Measurements from ENCODE around the gene CAMK2B.

DNA sequence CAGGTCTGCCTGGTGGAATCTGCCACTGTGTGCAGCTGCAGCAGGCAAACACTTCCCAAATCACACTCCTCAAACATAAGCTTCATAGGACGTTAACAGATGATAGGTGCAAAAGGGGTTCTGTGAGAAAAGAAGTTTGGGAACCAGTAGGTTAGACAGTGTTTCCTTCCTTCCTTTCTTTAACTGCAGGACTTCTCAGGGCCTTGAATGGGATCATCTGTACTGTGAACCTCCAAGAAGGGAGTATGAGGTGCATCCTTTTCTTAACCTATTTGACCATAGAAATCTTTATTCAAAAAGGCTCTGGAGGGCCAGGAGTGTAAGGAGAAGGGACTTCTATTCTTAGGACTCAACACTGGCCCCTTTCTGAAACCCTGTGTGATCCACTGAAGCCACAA, 33.0 kb downstream of the CAMK2B start:
- TF ChIP-seq POLR2AphosphoS5 (IDR thresholded peaks at IDR 0.05; ENCODE audit: low read depth, low read length) = no peak
- TF ChIP-seq, protein P1, sequence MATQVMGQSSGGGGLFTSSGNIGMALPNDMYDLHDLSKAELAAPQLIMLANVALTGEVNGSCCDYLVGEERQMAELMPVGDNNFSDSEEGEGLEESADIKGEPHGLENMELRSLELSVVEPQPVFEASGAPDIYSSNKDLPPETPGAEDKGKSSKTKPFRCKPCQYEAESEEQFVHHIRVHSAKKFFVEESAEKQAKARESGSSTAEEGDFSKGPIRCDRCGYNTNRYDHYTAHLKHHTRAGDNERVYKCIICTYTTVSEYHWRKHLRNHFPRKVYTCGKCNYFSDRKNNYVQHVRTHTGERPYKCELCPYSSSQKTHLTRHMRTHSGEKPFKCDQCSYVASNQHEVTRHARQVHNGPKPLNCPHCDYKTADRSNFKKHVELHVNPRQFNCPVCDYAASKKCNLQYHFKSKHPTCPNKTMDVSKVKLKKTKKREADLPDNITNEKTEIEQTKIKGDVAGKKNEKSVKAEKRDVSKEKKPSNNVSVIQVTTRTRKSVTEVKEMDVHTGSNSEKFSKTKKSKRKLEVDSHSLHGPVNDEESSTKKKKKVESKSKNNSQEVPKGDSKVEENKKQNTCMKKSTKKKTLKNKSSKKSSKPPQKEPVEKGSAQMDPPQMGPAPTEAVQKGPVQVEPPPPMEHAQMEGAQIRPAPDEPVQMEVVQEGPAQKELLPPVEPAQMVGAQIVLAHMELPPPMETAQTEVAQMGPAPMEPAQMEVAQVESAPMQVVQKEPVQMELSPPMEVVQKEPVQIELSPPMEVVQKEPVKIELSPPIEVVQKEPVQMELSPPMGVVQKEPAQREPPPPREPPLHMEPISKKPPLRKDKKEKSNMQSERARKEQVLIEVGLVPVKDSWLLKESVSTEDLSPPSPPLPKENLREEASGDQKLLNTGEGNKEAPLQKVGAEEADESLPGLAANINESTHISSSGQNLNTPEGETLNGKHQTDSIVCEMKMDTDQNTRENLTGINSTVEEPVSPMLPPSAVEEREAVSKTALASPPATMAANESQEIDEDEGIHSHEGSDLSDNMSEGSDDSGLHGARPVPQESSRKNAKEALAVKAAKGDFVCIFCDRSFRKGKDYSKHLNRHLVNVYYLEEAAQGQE (IDR thresholded peaks at IDR 0.05; ENCODE audit: insufficient read depth in 1 of 2, low read depth in 2 of 2, low read length in 2 of 2) = no peak

Data from PFSK-1 (cell line).